HEK293T (cell line): Measurements from ENCODE around the gene ATP8A1.

Experiments used
- CTCF ChIA-PET: fragments of 350-600 bp; formaldehyde crosslinking; extraction: SDS; loops from one replicate; lab custom pipeline; 2021; ENCODE audit warnings: antibody characterized with exemption, inconsistent platforms; lab: Yijun Ruan, JAX
- POLR2A ChIA-PET: fragments of 350-600 bp; formaldehyde crosslinking; extraction: SDS; loops from one replicate; lab custom pipeline; 2020; ENCODE audit warnings: antibody characterized with exemption, inconsistent platforms; lab: Yijun Ruan, JAX
- DNase-seq: peaks from one replicate; pipeline ENCODE4 v3.0.0; 2012; ENCODE audit warnings: mixed read lengths; ENCODE audit errors: extremely low spot score
- ARNT ChIP-seq: fragments of 450-650 bp; IDR thresholded peaks from 2 replicates; pipeline ENCODE4 v1.6.1; 2017; ENCODE audit warnings: mild to moderate bottlenecking
- BHLHE40 ChIP-seq: fragments of 450-650 bp; IDR thresholded peaks from 2 replicates; pipeline ENCODE4 v1.6.1; 2016; ENCODE audit warnings: mild to moderate bottlenecking, moderate library complexity, borderline replicate concordance
- CTBP1 ChIP-seq: fragments of 450-650 bp; IDR thresholded peaks from 2 replicates; pipeline ENCODE4 v1.6.1; 2016; ENCODE audit warnings: borderline replicate concordance
- ELF4 ChIP-seq: fragments of 450-650 bp; IDR thresholded peaks from 2 replicates; pipeline ENCODE4 v1.6.1; 2017; ENCODE audit warnings: antibody characterized with exemption
- FOXA1 ChIP-seq: fragments of 450-650 bp; IDR thresholded peaks from 2 replicates; pipeline ENCODE4 v1.6.1; 2016; ENCODE audit warnings: mild to moderate bottlenecking
- FOXK2 ChIP-seq: fragments of 450-650 bp; IDR thresholded peaks from 2 replicates; pipeline ENCODE4 v1.6.1; 2016; ENCODE audit warnings: mild to moderate bottlenecking
- FOXM1 ChIP-seq: fragments of 450-650 bp; IDR thresholded peaks from 2 replicates; pipeline ENCODE4 v1.6.1; 2017; ENCODE audit warnings: mild to moderate bottlenecking, borderline replicate concordance
- HDGF ChIP-seq: fragments of 450-650 bp; IDR thresholded peaks from 2 replicates; pipeline ENCODE4 v1.6.1; 2017; ENCODE audit warnings: antibody characterized with exemption, borderline replicate concordance
- L3MBTL2 ChIP-seq: fragments of 450-650 bp; conservative IDR thresholded peaks from 2 replicates; pipeline ENCODE4 v1.6.1; 2016; ENCODE audit warnings: mild to moderate bottlenecking
- LEF1 ChIP-seq: fragments of 450-650 bp; IDR thresholded peaks from 2 replicates; pipeline ENCODE4 v1.6.1; 2017; ENCODE audit warnings: mild to moderate bottlenecking, borderline replicate concordance
- NFRKB ChIP-seq: fragments of 450-650 bp; IDR thresholded peaks from 2 replicates; pipeline ENCODE4 v1.6.1; 2016; ENCODE audit warnings: mild to moderate bottlenecking, moderate library complexity
- PKNOX1 ChIP-seq: fragments of 450-650 bp; IDR thresholded peaks from 2 replicates; pipeline ENCODE4 v1.6.1; 2016
- SP1 ChIP-seq: fragments of 450-650 bp; IDR thresholded peaks from 2 replicates; pipeline ENCODE4 v1.6.1; 2017
- SUZ12 ChIP-seq: fragments of 450-650 bp; IDR thresholded peaks from 2 replicates; pipeline ENCODE4 v1.6.1; 2016; ENCODE audit warnings: mild to moderate bottlenecking
- TARDBP ChIP-seq: fragments of 450-650 bp; IDR thresholded peaks from 2 replicates; pipeline ENCODE4 v1.6.1; 2016
- ZNF384 ChIP-seq: fragments of 450-650 bp; IDR thresholded peaks from 2 replicates; pipeline ENCODE4 v1.6.1; 2016

Gene ATP8A1

GRCh38 chr4:42676066-42676951 is 19.4 kb upstream of the ATP8A1 start:
- no peak for TF ChIP-seq ARNT
- no peak for TF ChIP-seq LEF1
- no peak for TF ChIP-seq SP1
- TF ChIP-seq PKNOX1: no peak
- TF ChIP-seq FOXK2: no peak
- no peak for TF ChIP-seq TARDBP
- no peak for TF ChIP-seq FOXM1
- TF ChIP-seq BHLHE40: no peak
- no peak for TF ChIP-seq ZNF384
- no peak for TF ChIP-seq SUZ12
- no peak for TF ChIP-seq ELF4
- TF ChIP-seq FOXA1: no peak
- DNase-seq: no peak
- CTCF ChIA-PET: no interaction called here
- POLR2A ChIA-PET: no interaction called here

- ChIA-PET CTCF (no interaction called here), POLR2A (interaction anchor here (1.9 kb wide), 1 partner anchor 16 kb away, joined by 6 read pairs; the partner anchor contains the start of gene ATP8A1)
- no peak for DNase-seq
- TF ChIP-seq ARNT: no peak
- no peak for TF ChIP-seq NFRKB
- TF ChIP-seq LEF1: no peak
- TF ChIP-seq FOXK2: no peak
- no peak for TF ChIP-seq HDGF
- TF ChIP-seq FOXM1: no peak
- no peak for TF ChIP-seq SUZ12
- no peak for TF ChIP-seq L3MBTL2
- no peak for TF ChIP-seq PKNOX1
- TF ChIP-seq SP1: no peak
- TF ChIP-seq BHLHE40: no peak
- no peak for TF ChIP-seq ELF4
- TF ChIP-seq ZNF384: no peak
- TF ChIP-seq TARDBP: no peak
- TF ChIP-seq CTBP1: no peak
Measured at GRCh38 chr4:42673082-42673425, 16.1 kb upstream of the ATP8A1 start.

- no peak for DNase-seq
- TF ChIP-seq HDGF: no peak
- TF ChIP-seq PKNOX1: no peak
- no peak for TF ChIP-seq BHLHE40
- TF ChIP-seq FOXM1: no peak
- no peak for TF ChIP-seq ARNT
- no peak for TF ChIP-seq CTBP1
- no peak for TF ChIP-seq NFRKB
- no peak for TF ChIP-seq SUZ12
- ChIA-PET POLR2A (interaction anchor here (1.9 kb wide), 1 partner anchor 15 kb away, joined by 6 read pairs; the partner anchor contains the start of gene ATP8A1), CTCF (no interaction called here)
Measured at GRCh38 chr4:42672359-42673081, 15.6 kb upstream of the ATP8A1 start.

GRCh38 chr4:42671431-42672194 is 14.7 kb upstream of the ATP8A1 start:
- POLR2A ChIA-PET: interaction anchor here (1.9 kb wide), 1 partner anchor 15 kb away, joined by 6 read pairs; the partner anchor contains the start of gene ATP8A1
- no peak for TF ChIP-seq FOXA1
- TF ChIP-seq ZNF384: no peak
- no peak for TF ChIP-seq FOXM1
- TF ChIP-seq SUZ12: no peak
- no peak for TF ChIP-seq TARDBP
- no peak for TF ChIP-seq FOXK2
- TF ChIP-seq NFRKB: no peak
- TF ChIP-seq PKNOX1: no peak
- no peak for TF ChIP-seq ARNT
- TF ChIP-seq ELF4: no peak
- no peak for TF ChIP-seq CTBP1
- TF ChIP-seq BHLHE40: no peak
- TF ChIP-seq L3MBTL2: no peak
- no peak for TF ChIP-seq LEF1
- TF ChIP-seq HDGF: no peak
- no peak for TF ChIP-seq SP1
- CTCF ChIA-PET: no interaction called here
- no peak for DNase-seq

GRCh38 chr4:42658261-42658660 is 1.4 kb upstream of the ATP8A1 start:
- TF ChIP-seq LEF1 (no peak), FOXA1 (no peak), ELF4 (no peak), FOXM1 (no peak), ZNF384 (no peak), TARDBP (no peak), SUZ12 (no peak), L3MBTL2 (no peak), SP1 (no peak), PKNOX1 (no peak), ARNT (no peak), NFRKB (no peak), CTBP1 (no peak)
- CTCF ChIA-PET: no interaction called here
- POLR2A ChIA-PET: no interaction called here
- no peak for DNase-seq
